Erythroblast (primary cell): ENCODE results near the gene ANO10.

Source experiments
- GATA1 ChIP-seq: IDR thresholded peaks from 2 replicates; pipeline ENCODE4 v1.6.1; 2011; ENCODE audit warnings: low read depth, mild to moderate bottlenecking, control low read depth, low read length, moderate library complexity
- POLR2A ChIP-seq: IDR thresholded peaks from 2 replicates; pipeline ENCODE4 v1.6.1; 2011; ENCODE audit warnings: mild to moderate bottlenecking, low read length

DNA sequence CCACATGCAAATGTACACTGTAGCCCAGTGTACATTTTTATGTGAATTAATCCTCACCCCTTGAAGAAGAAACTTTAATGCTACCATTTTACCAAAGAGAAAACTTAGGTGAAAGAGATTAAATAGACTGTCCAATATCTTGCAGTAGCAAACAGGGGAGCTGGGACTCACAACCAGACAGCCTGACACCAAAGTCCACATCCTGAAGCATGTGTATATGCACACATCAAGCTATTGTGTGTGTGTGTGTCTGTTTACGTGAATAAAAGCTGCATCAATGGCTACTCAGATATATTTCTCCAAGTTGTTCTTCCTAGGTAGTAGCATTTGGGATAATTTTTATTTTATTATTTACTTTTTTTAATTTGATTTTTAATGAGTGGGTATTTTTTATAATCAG is 6.7 kb downstream of the ANO10 start:
- TF ChIP-seq POLR2A (no peak), GATA1 (no peak)
